H9 (cell line): ENCODE data around the gene UPF2. TPM values are rescaled to one million over a fixed set of nuclear protein-coding genes. Genes with fewer than 3 reads are reported as not detected.

ENCODE experiments used
- DNase-seq: peaks from one replicate; pipeline ENCODE4 v3.0.0-alpha.2; 2017
- H2AFZ ChIP-seq: one replicate; pipeline ENCODE4 v1.6.1; 2013; ENCODE audit warnings: mild to moderate bottlenecking, low read length, control low read depth, moderate library complexity
- H2AK5ac ChIP-seq: 2 replicates; pipeline ENCODE4 v1.6.1; 2013; ENCODE audit warnings: low read length, control low read depth, mixed read lengths; ENCODE audit not compliant: insufficient read length
- H2BK120ac ChIP-seq: one replicate; pipeline ENCODE4 v1.6.1; 2013; ENCODE audit warnings: low read depth, mild to moderate bottlenecking, low read length, control low read depth, inconsistent platforms; ENCODE audit not compliant: poor library complexity, severe bottlenecking
- H2BK12ac ChIP-seq: 2 replicates; pipeline ENCODE4 v1.6.1; 2013; ENCODE audit warnings: low read length, control low read depth, mixed read lengths, low read depth; ENCODE audit not compliant: insufficient read length
- H2BK15ac ChIP-seq: 2 replicates; pipeline ENCODE4 v1.6.1; 2013; ENCODE audit warnings: low read depth, low read length, control low read depth
- H2BK20ac ChIP-seq: one replicate; pipeline ENCODE4 v1.6.1; 2013; ENCODE audit warnings: low read depth, mild to moderate bottlenecking, low read length, control low read depth, inconsistent platforms; ENCODE audit not compliant: poor library complexity, severe bottlenecking
- H2BK5ac ChIP-seq: 2 replicates; pipeline ENCODE4 v1.6.1; 2013; ENCODE audit warnings: low read length, control low read depth, mixed read lengths; ENCODE audit not compliant: insufficient read length
- H3K14ac ChIP-seq: 2 replicates; pipeline ENCODE4 v1.6.1; 2013; ENCODE audit warnings: low read length, control low read depth; ENCODE audit not compliant: insufficient read depth
- H3K18ac ChIP-seq: 2 replicates; pipeline ENCODE4 v1.6.1; 2013; ENCODE audit warnings: low read depth, mild to moderate bottlenecking, mixed read lengths, low read length, control low read depth; ENCODE audit not compliant: insufficient read length
- H3K23ac ChIP-seq: 2 replicates; pipeline ENCODE4 v1.6.1; 2013; ENCODE audit warnings: low read length, control low read depth, mixed read lengths, low read depth; ENCODE audit not compliant: insufficient read length
- H3K23me2 ChIP-seq: 2 replicates; pipeline ENCODE4 v1.6.1; 2013; ENCODE audit warnings: low read depth, mild to moderate bottlenecking, mixed read lengths, low read length, control low read depth; ENCODE audit not compliant: insufficient read length, poor library complexity, severe bottlenecking
- H3K27ac ChIP-seq: 2 replicates; pipeline ENCODE4 v1.5.1; 2013; ENCODE audit warnings: low read length, control low read depth, mixed read lengths, low read depth; ENCODE audit not compliant: insufficient read length
- H3K27me3 ChIP-seq: 2 replicates; pipeline ENCODE4 v1.6.1; 2013; ENCODE audit warnings: low read length, control low read depth, inconsistent platforms; ENCODE audit not compliant: insufficient read depth
- H3K4ac ChIP-seq: 2 replicates; pipeline ENCODE4 v1.6.1; 2013; ENCODE audit warnings: low read depth, mild to moderate bottlenecking, control low read depth, inconsistent platforms, low read length, moderate library complexity
- H3K4me1 ChIP-seq: 2 replicates; pipeline ENCODE4 v1.6.1; 2013; ENCODE audit warnings: low read length, control low read depth, inconsistent platforms; ENCODE audit not compliant: insufficient read depth
- H3K4me2 ChIP-seq: 2 replicates; pipeline ENCODE4 v1.6.1; 2013; ENCODE audit warnings: low read length, control low read depth, mixed read lengths; ENCODE audit not compliant: insufficient read length, insufficient read depth
- H3K56ac ChIP-seq: 2 replicates; pipeline ENCODE4 v1.6.1; 2013; ENCODE audit warnings: low read depth, mild to moderate bottlenecking, mixed read lengths, low read length, control low read depth; ENCODE audit not compliant: insufficient read length
- H3K79me1 ChIP-seq: 2 replicates; pipeline ENCODE4 v1.6.1; 2013; ENCODE audit warnings: low read depth, mild to moderate bottlenecking, moderate library complexity, low read length, control low read depth, inconsistent platforms; ENCODE audit not compliant: insufficient read depth, poor library complexity, severe bottlenecking
- H3K79me2 ChIP-seq: 2 replicates; pipeline ENCODE4 v1.6.1; 2013; ENCODE audit warnings: low read length, control low read depth, inconsistent platforms; ENCODE audit not compliant: insufficient read depth
- H3K9ac ChIP-seq: 2 replicates; pipeline ENCODE4 v1.6.1; 2013; ENCODE audit warnings: low read length, control low read depth, mixed read lengths; ENCODE audit not compliant: insufficient read length; ENCODE audit errors: extremely low read depth
- H3K9me3 ChIP-seq: one replicate; pipeline ENCODE4 v1.6.1; 2013; ENCODE audit warnings: low read depth, low read length, inconsistent platforms; ENCODE audit not compliant: control insufficient read depth
- H3T11ph ChIP-seq: one replicate; pipeline ENCODE4 v1.6.1; 2013; ENCODE audit warnings: mild to moderate bottlenecking, low read length, control low read depth, inconsistent platforms
- H4K20me1 ChIP-seq: one replicate; pipeline ENCODE4 v1.6.1; 2013; ENCODE audit not compliant: control insufficient read depth, insufficient read length, insufficient read depth
- H4K5ac ChIP-seq: 2 replicates; pipeline ENCODE4 v1.6.1; 2013; ENCODE audit warnings: low read depth, mild to moderate bottlenecking, mixed read lengths, low read length, control low read depth; ENCODE audit not compliant: insufficient read length
- H4K8ac ChIP-seq: replicated peaks from 2 replicates; pipeline ENCODE4 v1.6.1; 2013; ENCODE audit warnings: low read length, control low read depth, mixed read lengths, low read depth; ENCODE audit not compliant: insufficient read length
- H4K91ac ChIP-seq: 2 replicates; pipeline ENCODE4 v1.6.1; 2013; ENCODE audit warnings: low read depth, mild to moderate bottlenecking, moderate library complexity, mixed read lengths, low read length, control low read depth; ENCODE audit not compliant: insufficient read length
- H3K27ac Mint-ChIP-seq, 3 experiments: 2 replicates in 2 of 3; 3 replicates in 1 of 3; pipeline ENCODE4 v1.8.0; 2020 to 2021; ENCODE audit warnings: mixed read lengths in 3 of 3, mild to moderate bottlenecking in 1 of 3, moderate library complexity in 1 of 3
- H3K27me3 Mint-ChIP-seq: 2 replicates; pipeline ENCODE4 v1.8.0; 2021; ENCODE audit warnings: low read depth, mild to moderate bottlenecking, moderate library complexity, mixed read lengths
- H3K36me3 Mint-ChIP-seq, 3 experiments: 2 replicates in 2 of 3; 3 replicates in 1 of 3; pipeline ENCODE4 v1.8.0; 2020 to 2021; ENCODE audit warnings: low read depth in 3 of 3, mixed read lengths in 3 of 3; ENCODE audit not compliant: insufficient read depth in 1 of 3
- H3K4me1 Mint-ChIP-seq, 2 experiments: 2 replicates each; pipeline ENCODE4 v1.8.0; 2020; ENCODE audit warnings: mixed read lengths in 2 of 2
- H3K4me3 Mint-ChIP-seq, 2 experiments: 2 replicates in 1 of 2; 3 replicates in 1 of 2; pipeline ENCODE4 v1.8.0; 2020 to 2021; ENCODE audit warnings: mild to moderate bottlenecking in 2 of 2, mixed read lengths in 2 of 2, moderate library complexity in 1 of 2
- H3K9me3 Mint-ChIP-seq, 2 experiments: 2 replicates in 1 of 2; 3 replicates in 1 of 2; pipeline ENCODE4 v1.8.0; 2020; ENCODE audit warnings: mild to moderate bottlenecking in 2 of 2, mixed read lengths in 2 of 2, moderate library complexity in 1 of 2
- CTCF ChIP-seq: fragments of 200-600 bp; sonication (generic); conservative IDR thresholded peaks from 3 replicates; pipeline ENCODE4 v1.8.0; 2021; ENCODE audit warnings: antibody characterized with exemption, mild to moderate bottlenecking
- WGBS: extraction: QIAGEN DNeasy Blood & Tissue Kit; methylation state at CpG from one replicate; pipeline ENCODE4 v1.1.7; 2013; ENCODE audit warnings: missing lambda C conversion rate, low lambda C conversion rate, mixed read lengths; ENCODE audit not compliant: insufficient read length; ENCODE audit errors: extremely low coverage; 5-methylcytosine and 5-hydroxymethylcytosine counted together
- total RNA-seq: library from RNA; stranded (reverse); gene quantifications from 2 replicates; pipeline ENCODE4 v1.2.1, GENCODE V29; 2021

Gene UPF2
- total RNA-seq, 1 experiment from 2014 or later: 34.1 TPM

GRCh38 chr10:11918384-11918783 lies 124.2 kb downstream of the UPF2 start:
- H3K9ac ChIP-seq: no peak overlapping the region
- WGBS: no CpG with 5 or more reads among the region's 8 CpGs
- H4K8ac ChIP-seq: no peak overlapping the region
- peak overlapping the region in 2 of 3 experiments; percentile 10 to 34; a peak in 4 of 7 replicates for H3K27ac Mint-ChIP-seq
- no peaks in the 10 kb centered on the region for H3K79me1 ChIP-seq
- no peak overlapping the region for H2BK15ac ChIP-seq
- H3K36me3 Mint-ChIP-seq: peaks cover 25 to 35% (median 33%) of the 10 kb centered on the region in 3 experiments; a peak in 6 of 7 replicates
- no peak overlapping the region for H2BK120ac ChIP-seq
- H2BK12ac ChIP-seq: no peak overlapping the region
- DNase-seq: no peak
- TF ChIP-seq CTCF: no peak
- no peak overlapping the region for H3K27ac ChIP-seq
- no peaks in the 10 kb centered on the region for H3K9me3 ChIP-seq
- H4K91ac ChIP-seq: no peak overlapping the region
- H3K9me3 Mint-ChIP-seq: no peaks in the 10 kb centered on the region
- H3K23ac ChIP-seq: no peak overlapping the region
- no peaks in the 10 kb centered on the region for H4K20me1 ChIP-seq
- H3K4ac ChIP-seq: no peak overlapping the region
- no peaks in the 10 kb centered on the region for H3K23me2 ChIP-seq
- H3K27me3 ChIP-seq: no peaks in the 10 kb centered on the region
- H3K4me1 ChIP-seq: no peaks in the 10 kb centered on the region; the same call in 1 of the 2 replicates
- no peak overlapping the region for H2AFZ ChIP-seq
- peaks cover 27 to 33% of the 10 kb centered on the region in 2 experiments for H3K4me1 Mint-ChIP-seq
- no peak overlapping the region for H3K56ac ChIP-seq
- H4K5ac ChIP-seq: no peak overlapping the region
- H2AK5ac ChIP-seq: no peak overlapping the region
- H3K4me3 Mint-ChIP-seq: no peak overlapping the region
- H3K14ac ChIP-seq: no peak overlapping the region
- no peak overlapping the region for H2BK5ac ChIP-seq
- no peak overlapping the region for H2BK20ac ChIP-seq
- no peaks in the 10 kb centered on the region for H3K79me2 ChIP-seq
- no peak overlapping the region for H3T11ph ChIP-seq
- no peaks in the 10 kb centered on the region for H3K27me3 Mint-ChIP-seq
- no peak overlapping the region for H3K18ac ChIP-seq
- no peak overlapping the region for H3K4me2 ChIP-seq
